ENCODE results near the gene AKAP10.
"Not testable (repeated sequence)": the region's sequence is repeated elsewhere in the genome, so short reads cannot be mapped to it uniquely, and the experiment has no call there.

AKAP10 gene

GRCh38 chr17:19865021-19865420, 112.6 kb downstream of the AKAP10 start:
- DNase-seq (ENCODE audit: low spot score): no peak

- not testable (repeated sequence) for DNase-seq (ENCODE audit: low spot score)
Measured at GRCh38 chr17:19860647-19861177, 116.9 kb downstream of the AKAP10 start.

- no peak for DNase-seq (ENCODE audit: low spot score)
Measured at GRCh38 chr17:19857640-19858039, 120.0 kb downstream of the AKAP10 start.
